B cell (primary cell): ENCODE measurements around the gene APLP2.

Experiments used
- EZH2 ChIP-seq: IDR thresholded peaks from 2 replicates; pipeline ENCODE4 v1.6.1; 2012; ENCODE audit warnings: borderline replicate concordance, low read depth, mild to moderate bottlenecking, moderate library complexity, low read length; ENCODE audit not compliant: insufficient read depth, poor library complexity, severe bottlenecking
- TF ChIP-seq, protein P1 (sequence below): fragments of 200-600 bp; IDR thresholded peaks from one replicate; pipeline ENCODE4 v1.8.0; 2022; ENCODE audit warnings: antibody characterized with exemption, mild to moderate bottlenecking

GRCh38 chr11:130164221-130164570, 94.5 kb downstream of the APLP2 start:
- TF ChIP-seq, protein P1, sequence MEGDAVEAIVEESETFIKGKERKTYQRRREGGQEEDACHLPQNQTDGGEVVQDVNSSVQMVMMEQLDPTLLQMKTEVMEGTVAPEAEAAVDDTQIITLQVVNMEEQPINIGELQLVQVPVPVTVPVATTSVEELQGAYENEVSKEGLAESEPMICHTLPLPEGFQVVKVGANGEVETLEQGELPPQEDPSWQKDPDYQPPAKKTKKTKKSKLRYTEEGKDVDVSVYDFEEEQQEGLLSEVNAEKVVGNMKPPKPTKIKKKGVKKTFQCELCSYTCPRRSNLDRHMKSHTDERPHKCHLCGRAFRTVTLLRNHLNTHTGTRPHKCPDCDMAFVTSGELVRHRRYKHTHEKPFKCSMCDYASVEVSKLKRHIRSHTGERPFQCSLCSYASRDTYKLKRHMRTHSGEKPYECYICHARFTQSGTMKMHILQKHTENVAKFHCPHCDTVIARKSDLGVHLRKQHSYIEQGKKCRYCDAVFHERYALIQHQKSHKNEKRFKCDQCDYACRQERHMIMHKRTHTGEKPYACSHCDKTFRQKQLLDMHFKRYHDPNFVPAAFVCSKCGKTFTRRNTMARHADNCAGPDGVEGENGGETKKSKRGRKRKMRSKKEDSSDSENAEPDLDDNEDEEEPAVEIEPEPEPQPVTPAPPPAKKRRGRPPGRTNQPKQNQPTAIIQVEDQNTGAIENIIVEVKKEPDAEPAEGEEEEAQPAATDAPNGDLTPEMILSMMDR, result no peak
- no peak for TF ChIP-seq EZH2
